ENCODE data around the gene ZNF710.
"Not testable (repeated sequence)": the region's sequence is repeated elsewhere in the genome, so short reads cannot be mapped to it uniquely, and the experiment has no call there.

Gene ZNF710

DNA sequence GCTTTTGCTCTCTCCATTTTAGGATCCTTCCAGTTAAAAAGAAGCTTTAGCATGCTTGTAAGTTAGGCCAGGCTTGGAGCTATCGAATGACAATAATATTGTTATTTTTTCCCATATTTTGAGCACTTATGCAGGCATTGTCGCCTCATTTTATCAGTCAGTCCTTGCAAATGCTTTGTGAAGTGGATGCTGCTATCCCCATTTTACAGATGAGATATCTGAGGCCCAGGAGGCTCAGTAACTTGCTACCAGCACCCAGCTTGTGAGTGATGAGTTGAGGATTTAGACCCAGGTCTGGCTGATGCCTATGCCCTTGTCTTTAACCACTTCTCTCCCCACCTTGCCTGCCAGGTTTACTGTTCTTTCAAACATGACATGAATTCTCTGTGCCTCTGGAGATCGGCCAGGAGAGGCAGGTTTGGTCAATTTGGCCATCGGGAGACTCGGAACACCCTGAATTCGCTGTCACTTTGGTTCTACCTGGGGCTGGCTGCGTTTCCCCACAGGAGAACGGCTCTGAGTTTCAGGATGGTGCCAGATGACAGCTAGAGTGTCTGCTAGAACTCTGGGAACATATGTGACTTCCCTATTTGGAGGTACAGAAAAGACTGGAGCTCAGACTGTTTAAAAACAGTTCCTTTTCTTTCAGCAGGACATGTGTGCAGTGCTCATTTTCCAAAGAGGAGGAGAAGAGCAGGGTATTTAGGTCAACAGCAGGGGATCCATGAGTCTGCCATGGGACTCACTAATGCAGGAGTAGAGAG lies 25.5 kb upstream of the ZNF710 start:
- Histone ChIP-seq H3K36me3 (ENCODE audit: control insufficient read depth, insufficient read depth, low read length) (no peaks in the 10 kb centered on the region), H3K4me1 (ENCODE audit: control insufficient read depth, insufficient read depth, low read length) (no peaks in the 10 kb centered on the region; the same call in 1 of the 2 replicates), H3K27me3 (ENCODE audit: control insufficient read depth, insufficient read depth, low read length) (peaks cover 3% of the 10 kb centered on the region; the same call in 1 of the 2 replicates), H3K9me3 (ENCODE audit: control insufficient read depth, insufficient read depth, low read length) (no peaks in the 10 kb centered on the region), H3K4me3 (ENCODE audit: low read length) (no peak overlapping the region), H3K27ac (ENCODE audit: low read length) (no peak overlapping the region)
- no peak for DNase-seq (ENCODE audit: low read depth, low spot score)
- WGBS (ENCODE audit: insufficient coverage, insufficient read length), result no CpG with 5 or more reads among the region's 8 CpGs

DNA sequence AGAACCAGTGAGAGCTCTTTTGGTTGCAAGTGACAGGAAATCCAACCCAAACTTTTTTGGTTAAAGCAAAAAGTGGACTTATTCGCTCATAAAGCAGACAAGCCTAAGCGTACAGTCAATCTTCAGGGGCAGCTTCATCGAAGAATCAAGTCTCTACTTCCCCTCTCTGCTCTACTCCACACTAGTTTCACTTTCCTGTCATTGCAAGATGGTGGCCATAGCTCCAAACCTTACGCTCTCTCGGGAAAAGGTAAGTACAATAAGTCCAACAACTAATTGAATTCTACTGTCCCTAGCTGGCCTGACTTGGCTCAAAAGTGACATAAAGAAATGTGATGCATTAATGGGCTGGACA lies 24.9 kb upstream of the ZNF710 start:
- Histone ChIP-seq H3K36me3 (ENCODE audit: control insufficient read depth, insufficient read depth, low read length) (no peaks in the 10 kb centered on the region), H3K9me3 (ENCODE audit: control insufficient read depth, insufficient read depth, low read length) (no peaks in the 10 kb centered on the region), H3K4me1 (ENCODE audit: control insufficient read depth, insufficient read depth, low read length) (no peaks in the 10 kb centered on the region; the same call in 1 of the 2 replicates), H3K27ac (ENCODE audit: low read length) (no peak overlapping the region), H3K4me3 (ENCODE audit: low read length) (no peak overlapping the region), H3K27me3 (ENCODE audit: control insufficient read depth, insufficient read depth, low read length) (peaks cover 8% of the 10 kb centered on the region; the same call in 1 of the 2 replicates)
- no peak for DNase-seq (ENCODE audit: low read depth, low spot score)
- WGBS (ENCODE audit: insufficient coverage, insufficient read length), result no CpG with 5 or more reads among the region's 5 CpGs

DNA sequence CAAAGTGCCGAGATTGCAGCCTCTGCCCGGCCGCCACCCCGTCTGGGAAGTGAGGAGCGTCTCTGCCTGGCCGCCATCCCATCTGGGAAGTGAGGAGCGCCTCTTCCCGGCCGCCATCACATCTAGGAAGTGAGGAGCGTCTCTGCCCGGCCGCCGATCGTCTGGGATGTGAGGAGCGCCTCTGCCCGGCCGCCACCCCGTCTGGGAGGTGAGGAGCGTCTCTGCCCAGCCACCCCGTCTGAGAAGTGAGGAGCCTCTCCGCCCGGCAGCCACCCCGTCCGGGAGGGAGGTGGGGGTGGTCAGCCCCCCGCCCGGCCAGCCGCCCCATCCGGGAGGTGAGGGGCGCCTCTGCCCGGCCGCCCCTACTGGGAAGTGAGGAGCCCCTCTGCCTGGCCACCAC lies 23.3 kb upstream of the ZNF710 start:
- not testable (repeated sequence) for DNase-seq (ENCODE audit: low read depth, low spot score); H3K27ac ChIP-seq (ENCODE audit: low read length); H3K4me3 ChIP-seq (ENCODE audit: low read length); H3K36me3 ChIP-seq (ENCODE audit: control insufficient read depth, insufficient read depth, low read length); H3K9me3 ChIP-seq (ENCODE audit: control insufficient read depth, insufficient read depth, low read length); H3K4me1 ChIP-seq (ENCODE audit: control insufficient read depth, insufficient read depth, low read length)
- H3K27me3 ChIP-seq (ENCODE audit: control insufficient read depth, insufficient read depth, low read length), result peaks cover 15% of the 10 kb centered on the region; the same call in 1 of the 2 replicates
- no CpG with 5 or more reads among the region's 31 CpGs for WGBS (ENCODE audit: insufficient coverage, insufficient read length)

DNA sequence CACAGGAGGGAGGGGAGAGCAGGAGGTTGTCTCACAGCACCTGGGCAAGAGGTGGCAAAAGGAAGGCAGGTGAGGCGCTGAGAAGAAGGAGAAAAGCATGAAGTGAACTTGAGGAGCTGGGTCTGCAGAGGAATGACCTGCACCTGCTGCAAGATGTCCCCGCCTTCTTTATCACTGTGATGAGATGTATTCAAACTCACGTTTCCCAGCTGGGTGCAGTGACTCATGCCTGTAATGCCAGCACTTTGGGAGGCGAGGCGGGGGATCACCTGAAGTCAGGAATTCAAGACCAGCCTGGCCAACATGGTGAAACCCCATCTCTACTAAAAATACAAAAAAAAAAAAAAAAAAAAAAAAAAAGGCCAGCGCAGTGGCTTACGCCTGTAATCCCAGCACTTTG lies 22.2 kb upstream of the ZNF710 start:
- Histone ChIP-seq H3K27me3 (ENCODE audit: control insufficient read depth, insufficient read depth, low read length) (peaks cover 15% of the 10 kb centered on the region; the same call in 1 of the 2 replicates), H3K4me3 (ENCODE audit: low read length) (no peak overlapping the region)
- WGBS (ENCODE audit: insufficient coverage, insufficient read length), result no CpG with 5 or more reads among the region's 7 CpGs

DNA sequence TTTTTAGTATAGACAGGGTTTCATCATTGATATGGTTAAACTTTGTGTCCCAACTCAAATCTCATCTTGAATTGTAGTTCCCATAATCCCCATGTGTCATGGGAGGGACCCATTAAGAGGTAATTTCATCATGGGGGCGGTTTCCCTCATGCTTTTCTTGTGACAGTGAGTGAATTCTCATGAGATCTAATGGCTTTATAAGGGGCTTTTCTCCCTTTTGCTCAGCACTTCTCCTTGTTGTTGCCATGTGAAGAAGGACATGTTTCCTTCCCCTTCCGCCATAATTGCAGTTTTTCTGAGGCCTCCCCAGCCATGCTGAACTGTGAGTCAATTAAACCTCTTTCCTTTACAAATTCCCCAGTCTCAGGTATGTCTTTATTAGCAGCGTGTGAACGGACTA lies 20.2 kb upstream of the ZNF710 start:
- H3K4me3 ChIP-seq (ENCODE audit: low read length), result no peak overlapping the region
- no peaks in the 10 kb centered on the region for H3K4me1 ChIP-seq (ENCODE audit: control insufficient read depth, insufficient read depth, low read length)
- H3K27me3 ChIP-seq (ENCODE audit: control insufficient read depth, insufficient read depth, low read length), result peaks cover 20% of the 10 kb centered on the region; the same call in 1 of the 2 replicates
- H3K27ac ChIP-seq (ENCODE audit: low read length), result no peak overlapping the region
- H3K9me3 ChIP-seq (ENCODE audit: control insufficient read depth, insufficient read depth, low read length), result 0 out of 2 replicates have a peak, but pooled peaks cover 2% of the 10 kb centered on the region
- DNase-seq (ENCODE audit: low read depth, low spot score), result no peak
- WGBS (ENCODE audit: insufficient coverage, insufficient read length), result no CpG with 5 or more reads among the region's 4 CpGs
- H3K36me3 ChIP-seq (ENCODE audit: control insufficient read depth, insufficient read depth, low read length), result no peaks in the 10 kb centered on the region

More for the DNA sequence above, 22.2 kb upstream of the ZNF710 start:
- H3K27ac ChIP-seq (ENCODE audit: low read length), result no peak overlapping the region
- no peaks in the 10 kb centered on the region for H3K4me1 ChIP-seq (ENCODE audit: control insufficient read depth, insufficient read depth, low read length)
- H3K36me3 ChIP-seq (ENCODE audit: control insufficient read depth, insufficient read depth, low read length), result no peaks in the 10 kb centered on the region
- no peak for DNase-seq (ENCODE audit: low read depth, low spot score)
- no peaks in the 10 kb centered on the region for H3K9me3 ChIP-seq (ENCODE audit: control insufficient read depth, insufficient read depth, low read length)

DNA sequence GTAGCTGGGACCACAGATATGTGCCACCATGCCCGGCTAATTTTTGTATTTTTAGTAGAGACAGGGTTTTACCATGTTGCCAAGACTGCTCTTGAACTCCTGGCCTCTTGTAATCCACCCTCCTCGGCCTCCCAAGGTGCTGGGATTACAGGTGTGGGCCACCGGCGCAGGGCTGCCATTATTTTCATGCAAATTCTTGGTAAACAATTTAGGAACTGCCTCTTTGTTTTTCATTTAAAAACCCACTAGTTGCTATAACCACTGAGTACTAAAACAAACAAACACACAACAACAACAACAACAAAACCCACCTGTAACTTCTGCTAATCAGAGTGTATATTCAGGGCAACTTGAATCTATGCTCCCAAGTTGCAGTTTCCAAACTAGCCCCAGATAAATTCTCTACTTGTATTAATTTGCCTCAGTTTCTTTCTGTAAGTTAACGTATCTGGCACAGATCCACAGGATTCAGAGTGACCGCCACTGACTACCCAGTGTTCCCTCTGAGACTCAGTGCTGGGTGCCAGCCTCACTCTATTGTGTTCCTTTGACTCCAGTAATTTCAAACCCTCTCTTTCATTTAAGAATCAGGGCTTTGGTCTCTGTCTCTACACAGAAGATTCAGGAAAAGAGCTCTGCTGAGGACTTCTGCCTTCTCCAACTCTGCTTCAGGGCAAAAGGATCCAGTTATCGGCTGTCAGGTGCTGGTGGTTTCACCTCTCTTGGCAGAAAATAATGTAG lies 18.6 kb upstream of the ZNF710 start:
- no peak overlapping the region for H3K4me3 ChIP-seq (ENCODE audit: low read length)
- no peak for DNase-seq (ENCODE audit: low read depth, low spot score)
- no peaks in the 10 kb centered on the region; the same call in 1 of the 2 replicates for H3K4me1 ChIP-seq (ENCODE audit: control insufficient read depth, insufficient read depth, low read length)
- no peak overlapping the region for H3K27ac ChIP-seq (ENCODE audit: low read length)
- peaks cover 20% of the 10 kb centered on the region; the same call in 1 of the 2 replicates for H3K27me3 ChIP-seq (ENCODE audit: control insufficient read depth, insufficient read depth, low read length)
- H3K36me3 ChIP-seq (ENCODE audit: control insufficient read depth, insufficient read depth, low read length), result no peaks in the 10 kb centered on the region
- 0 out of 2 replicates have a peak, but pooled peaks cover 2% of the 10 kb centered on the region for H3K9me3 ChIP-seq (ENCODE audit: control insufficient read depth, insufficient read depth, low read length)
- WGBS (ENCODE audit: insufficient coverage, insufficient read length), result no CpG with 5 or more reads among the region's 7 CpGs

DNA sequence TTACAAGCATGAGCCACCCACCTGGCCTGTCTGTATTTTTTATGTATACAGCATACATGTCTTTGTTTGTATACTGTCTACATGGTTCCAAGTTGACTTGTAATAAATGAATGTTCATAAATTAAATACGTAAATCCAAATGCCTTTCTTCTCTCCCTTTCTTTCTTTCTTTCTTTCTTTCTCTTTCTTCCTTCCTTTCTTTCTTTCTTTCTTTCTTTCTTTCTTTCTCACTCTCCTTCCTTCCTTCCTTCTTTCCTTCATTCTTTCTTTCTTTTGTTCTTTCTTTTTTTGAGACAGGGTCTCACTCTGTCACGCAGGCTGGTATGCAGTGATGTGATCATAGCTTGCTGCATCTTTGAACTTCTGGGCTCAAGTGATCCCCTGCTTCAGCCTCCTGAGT lies 17.1 kb upstream of the ZNF710 start:
- no CpG with 5 or more reads among the region's 2 CpGs for WGBS (ENCODE audit: insufficient coverage, insufficient read length)
- no peak overlapping the region for H3K4me3 ChIP-seq (ENCODE audit: low read length)
- H3K36me3 ChIP-seq (ENCODE audit: control insufficient read depth, insufficient read depth, low read length), result no peaks in the 10 kb centered on the region
- H3K27me3 ChIP-seq (ENCODE audit: control insufficient read depth, insufficient read depth, low read length), result peaks cover 20% of the 10 kb centered on the region; the same call in 1 of the 2 replicates
- no peak for DNase-seq (ENCODE audit: low read depth, low spot score)
- H3K27ac ChIP-seq (ENCODE audit: low read length), result no peak overlapping the region
- no peaks in the 10 kb centered on the region; the same call in 1 of the 2 replicates for H3K4me1 ChIP-seq (ENCODE audit: control insufficient read depth, insufficient read depth, low read length)
- 0 out of 2 replicates have a peak, but pooled peaks cover 2% of the 10 kb centered on the region for H3K9me3 ChIP-seq (ENCODE audit: control insufficient read depth, insufficient read depth, low read length)

DNA sequence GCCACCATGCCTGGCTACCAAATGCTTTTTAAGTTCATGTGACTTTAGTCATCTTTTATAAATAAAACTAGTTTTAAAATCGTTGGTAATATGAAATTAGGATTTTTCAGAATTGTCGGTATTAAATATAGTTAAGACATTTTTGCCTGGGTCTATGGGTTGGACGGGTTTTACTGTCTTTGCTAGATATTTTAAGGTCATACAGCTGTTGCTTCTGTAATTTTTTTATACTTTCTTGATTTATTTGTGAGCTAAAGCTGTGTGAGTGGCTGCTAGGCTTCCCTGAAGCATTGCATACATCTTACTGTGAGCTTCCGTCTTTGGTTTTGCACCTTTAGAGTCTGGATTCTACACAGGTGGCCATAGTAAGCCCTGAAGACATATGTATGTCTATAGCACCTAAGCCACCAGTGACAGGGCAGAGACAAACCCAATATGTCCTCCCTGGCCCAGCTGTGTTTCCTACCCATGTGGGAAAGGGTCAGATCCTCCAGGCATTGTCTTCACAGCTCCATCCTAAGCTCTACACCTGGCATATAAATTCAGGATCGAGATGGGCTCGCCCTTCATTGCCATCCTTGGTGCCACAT lies 16.6 kb upstream of the ZNF710 start:
- Histone ChIP-seq H3K27ac (ENCODE audit: low read length) (no peak overlapping the region), H3K4me3 (ENCODE audit: low read length) (no peak overlapping the region), H3K9me3 (ENCODE audit: control insufficient read depth, insufficient read depth, low read length) (0 out of 2 replicates have a peak, but pooled peaks cover 2% of the 10 kb centered on the region), H3K36me3 (ENCODE audit: control insufficient read depth, insufficient read depth, low read length) (no peaks in the 10 kb centered on the region), H3K27me3 (ENCODE audit: control insufficient read depth, insufficient read depth, low read length) (peaks cover 20% of the 10 kb centered on the region; the same call in 1 of the 2 replicates), H3K4me1 (ENCODE audit: control insufficient read depth, insufficient read depth, low read length) (no peaks in the 10 kb centered on the region; the same call in 1 of the 2 replicates)
- no peak for DNase-seq (ENCODE audit: low read depth, low spot score)
- 100% methylated on average over 3 of the region's 6 CpGs for WGBS (ENCODE audit: insufficient coverage, insufficient read length)

DNA sequence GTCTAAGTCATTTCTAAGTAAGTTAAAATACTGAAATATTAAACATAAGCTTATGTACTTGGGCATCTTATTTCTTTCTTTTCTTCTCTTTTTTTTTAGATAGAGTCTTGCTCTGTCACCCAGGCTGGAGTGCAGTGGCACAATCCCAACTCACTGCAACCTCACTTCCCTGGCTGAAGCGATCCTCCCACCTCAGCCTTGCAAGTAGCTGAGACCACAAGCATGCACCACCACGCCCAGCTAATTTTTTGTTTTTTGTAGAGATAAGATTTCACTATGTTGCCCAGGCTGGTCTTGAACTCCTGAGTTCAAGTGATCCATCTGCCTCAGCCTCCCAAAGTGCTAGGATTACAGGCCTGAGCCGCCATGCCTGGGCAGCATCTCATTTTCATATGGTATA lies 16.0 kb upstream of the ZNF710 start:
- H3K27ac ChIP-seq (ENCODE audit: low read length), result no peak overlapping the region
- no CpG with 5 or more reads among the region's 3 CpGs for WGBS (ENCODE audit: insufficient coverage, insufficient read length)
- DNase-seq (ENCODE audit: low read depth, low spot score), result no peak

DNA sequence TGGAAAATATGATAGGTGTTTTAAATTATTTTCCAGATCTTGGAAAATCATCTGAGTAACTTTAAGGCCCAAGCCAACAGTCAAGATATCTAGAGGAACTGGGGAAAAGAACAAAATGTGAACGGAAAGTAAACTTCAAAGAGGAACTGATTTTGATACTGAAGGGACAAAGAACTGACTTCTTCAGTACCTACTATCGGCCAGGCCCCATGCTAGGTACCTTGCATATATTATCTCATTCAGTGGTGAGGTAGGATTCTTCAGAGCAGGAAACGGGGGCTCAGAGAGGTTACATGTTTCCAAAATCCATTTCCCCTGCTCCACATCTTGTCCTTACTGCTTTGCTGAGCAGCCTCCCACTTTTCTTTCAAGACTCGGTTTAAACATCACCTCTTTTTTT lies 9.8 kb upstream of the ZNF710 start:
- Histone ChIP-seq H3K36me3 (ENCODE audit: control insufficient read depth, insufficient read depth, low read length) (no peaks in the 10 kb centered on the region), H3K4me3 (ENCODE audit: low read length) (no peak overlapping the region), H3K27me3 (ENCODE audit: control insufficient read depth, insufficient read depth, low read length) (no peaks in the 10 kb centered on the region; the same call in 1 of the 2 replicates), H3K9me3 (ENCODE audit: control insufficient read depth, insufficient read depth, low read length) (no peaks in the 10 kb centered on the region), H3K27ac (ENCODE audit: low read length) (no peak overlapping the region), H3K4me1 (ENCODE audit: control insufficient read depth, insufficient read depth, low read length) (no peaks in the 10 kb centered on the region; the same call in 1 of the 2 replicates)
- no CpG with 5 or more reads among the region's 4 CpGs for WGBS (ENCODE audit: insufficient coverage, insufficient read length)
- no peak for DNase-seq (ENCODE audit: low read depth, low spot score)

More for the DNA sequence above, 16.0 kb upstream of the ZNF710 start:
- H3K4me3 ChIP-seq (ENCODE audit: low read length), result no peak overlapping the region
- H3K9me3 ChIP-seq (ENCODE audit: control insufficient read depth, insufficient read depth, low read length), result 0 out of 2 replicates have a peak, but pooled peaks cover 2% of the 10 kb centered on the region
- no peaks in the 10 kb centered on the region; the same call in 1 of the 2 replicates for H3K4me1 ChIP-seq (ENCODE audit: control insufficient read depth, insufficient read depth, low read length)
- no peaks in the 10 kb centered on the region for H3K36me3 ChIP-seq (ENCODE audit: control insufficient read depth, insufficient read depth, low read length)
- H3K27me3 ChIP-seq (ENCODE audit: control insufficient read depth, insufficient read depth, low read length), result peaks cover 20% of the 10 kb centered on the region; the same call in 1 of the 2 replicates
